Upper lobe of right lung (tissue), 1 donor: ENCODE results near the gene CMSS1. TPM values are rescaled to one million over a fixed set of nuclear protein-coding genes. Genes with fewer than 3 reads are reported as not detected.

ENCODE experiments used
- ATAC-seq: fragments of 200-7000 bp; cut with Tn5 transposase; one replicate; pipeline ENCODE4 v1.9.1; 2020; ENCODE audit warnings: mild to moderate bottlenecking, moderate library complexity
- DNase-seq: peaks from one replicate; pipeline ENCODE4 v3.0.0-alpha.2; 2020
- H3K27ac ChIP-seq: fragments of 200-600 bp; one replicate; pipeline ENCODE4 v1.8.0; 2022
- H3K27me3 ChIP-seq: fragments of 200-600 bp; one replicate; pipeline ENCODE4 v1.8.0; 2022; ENCODE audit warnings: mild to moderate bottlenecking
- H3K36me3 ChIP-seq: fragments of 200-600 bp; one replicate; pipeline ENCODE4 v1.8.0; 2022
- H3K4me1 ChIP-seq: fragments of 200-600 bp; one replicate; pipeline ENCODE4 v1.8.0; 2022
- H3K4me3 ChIP-seq: fragments of 200-600 bp; one replicate; pipeline ENCODE4 v1.8.0; 2022; ENCODE audit warnings: mild to moderate bottlenecking
- H3K9me3 ChIP-seq: fragments of 200-600 bp; one replicate; pipeline ENCODE4 v1.8.0; 2022
- CTCF ChIP-seq: fragments of 200-600 bp; IDR thresholded peaks from one replicate; pipeline ENCODE4 v1.8.0; 2022; ENCODE audit warnings: antibody characterized with exemption
- intact Hi-C: fragments of 100-400 bp; cut with DNase I; formaldehyde crosslinking; loops from one replicate; pipeline ENCODE4 v1.11.0; 2022
- total RNA-seq: library from RNA; stranded (reverse); fragmentation: NEBNext Ultra II Directional; extraction: Animal tissue kit (Norgen Biotek cat#: 25700); gene quantifications from one replicate; pipeline ENCODE4 v1.2.1, GENCODE V29; 2021
- donor health status: DM: no; HTN: yes; CAD: no; lungs with severe emphysema.

CMSS1 gene
- total RNA-seq, 1 donor from 2014 or later: 20.6 TPM

- TF ChIP-seq CTCF: no peak
- H3K4me1 ChIP-seq: peaks cover 13% of the 10 kb centered on the region
- H3K4me3 ChIP-seq: no peak overlapping the region
- ATAC-seq (no peak), DNase-seq (no peak)
- H3K36me3 ChIP-seq: no peaks in the 10 kb centered on the region
- no peaks in the 10 kb centered on the region for H3K27me3 ChIP-seq
- no peak overlapping the region for H3K27ac ChIP-seq
- intact Hi-C loops: no loop called here
- no peaks in the 10 kb centered on the region for H3K9me3 ChIP-seq
These were observed 16.0 kb downstream of the CMSS1 start for GRCh38 chr3:99833617-99834205.

- Histone ChIP-seq H3K4me1 (peaks cover 13% of the 10 kb centered on the region), H3K4me3 (no peak overlapping the region), H3K9me3 (no peaks in the 10 kb centered on the region), H3K27me3 (no peaks in the 10 kb centered on the region), H3K36me3 (no peaks in the 10 kb centered on the region), H3K27ac (no peak overlapping the region)
- ATAC-seq (no peak), DNase-seq (no peak)
- no peak for TF ChIP-seq CTCF
- intact Hi-C loops: no loop called here
These were observed 16.7 kb downstream of the CMSS1 start for GRCh38 chr3:99834211-99834957.

GRCh38 chr3:99836681-99837080 lies 19.0 kb downstream of the CMSS1 start:
- DNase-seq (no peak), ATAC-seq (no peak)
- Histone ChIP-seq H3K27ac (no peak overlapping the region), H3K27me3 (no peaks in the 10 kb centered on the region), H3K9me3 (no peaks in the 10 kb centered on the region), H3K4me3 (no peak overlapping the region), H3K4me1 (peaks cover 13% of the 10 kb centered on the region), H3K36me3 (no peaks in the 10 kb centered on the region)
- intact Hi-C loops: no loop called here
- TF ChIP-seq CTCF: no peak

- DNase-seq: no peak
- Histone ChIP-seq H3K9me3 (no peaks in the 10 kb centered on the region), H3K27ac (no peak overlapping the region), H3K27me3 (no peaks in the 10 kb centered on the region), H3K4me1 (peaks cover 13% of the 10 kb centered on the region), H3K4me3 (no peak overlapping the region), H3K36me3 (no peaks in the 10 kb centered on the region)
- intact Hi-C loops: no loop called here
- no peak for ATAC-seq
- TF ChIP-seq CTCF: no peak
These were observed 20.1 kb downstream of the CMSS1 start for GRCh38 chr3:99837715-99838114.

GRCh38 chr3:99838755-99839154 lies 21.1 kb downstream of the CMSS1 start:
- Histone ChIP-seq H3K27me3 (no peaks in the 10 kb centered on the region), H3K4me3 (no peak overlapping the region), H3K9me3 (no peaks in the 10 kb centered on the region), H3K4me1 (peaks cover 12% of the 10 kb centered on the region), H3K36me3 (no peaks in the 10 kb centered on the region), H3K27ac (no peak overlapping the region)
- ATAC-seq: no peak
- no peak for TF ChIP-seq CTCF
- intact Hi-C loops: no loop called here
- DNase-seq: no peak
